ENCODE results near the gene NUP35.

NUP35 gene

GRCh38 chr2:183089192-183089851, 34.9 kb upstream of the NUP35 start:
- Histone ChIP-seq H3K27me3 (replicated peaks in 2 of 5; ENCODE audit: control insufficient read depth in 4 of 5, insufficient read depth in 5 of 5, low read length in 4 of 5) (no peaks in the 10 kb centered on the region), H3K9me3 (ENCODE audit: control extremely low read depth in 1 of 5, control insufficient read depth in 4 of 5, insufficient read depth in 2 of 5, low read depth in 1 of 5, low read length in 4 of 5) (no peaks in the 10 kb centered on the region), H3K4me3 (ENCODE audit: control insufficient read depth in 1 of 7, extremely low read depth in 1 of 7, insufficient read depth in 4 of 7, low read depth in 2 of 7, low read length in 6 of 7) (no peak overlapping the region), H3K4me1 (ENCODE audit: control extremely low read depth in 1 of 4, control insufficient read depth in 4 of 4, insufficient read depth in 4 of 4, low read length in 3 of 4) (no peaks in the 10 kb centered on the region), H3K36me3 (ENCODE audit: control insufficient read depth in 4 of 4, insufficient read depth in 4 of 4, low read length in 3 of 4) (peaks cover 0 to 8% (median 1%) of the 10 kb centered on the region in 4 experiments), H3K27ac (ENCODE audit: insufficient read depth in 1 of 2, low read depth in 1 of 2, low read length in 2 of 2, poor library complexity in 1 of 2, severe bottlenecking in 2 of 2) (no peak overlapping the region)
- CTCF ChIA-PET: interaction anchor here (0.7 kb wide), 1 partner anchor 550 kb away, joined by 3 read pairs; no protein-coding TSS in a partner anchor
- 100% methylated on average over 2 of the region's 6 CpGs for WGBS (ENCODE audit: insufficient coverage)
- no peak for DNase-seq
- POLR2A ChIA-PET: interaction anchor here (1.3 kb wide), 1 partner anchor 10 kb away, joined by 4 read pairs; no protein-coding TSS in a partner anchor

- no peaks in the 10 kb centered on the region for H3K27me3 ChIP-seq (replicated peaks in 2 of 5; ENCODE audit: control insufficient read depth in 4 of 5, insufficient read depth in 5 of 5, low read length in 4 of 5)
- no peaks in the 10 kb centered on the region for H3K4me1 ChIP-seq (ENCODE audit: control extremely low read depth in 1 of 4, control insufficient read depth in 4 of 4, insufficient read depth in 4 of 4, low read length in 3 of 4)
- ChIA-PET CTCF (no interaction called here), POLR2A (no interaction called here)
- H3K9me3 ChIP-seq (ENCODE audit: control extremely low read depth in 1 of 5, control insufficient read depth in 4 of 5, insufficient read depth in 2 of 5, low read depth in 1 of 5, low read length in 4 of 5): no peaks in the 10 kb centered on the region
- H3K4me3 ChIP-seq (ENCODE audit: control insufficient read depth in 1 of 7, extremely low read depth in 1 of 7, insufficient read depth in 4 of 7, low read depth in 2 of 7, low read length in 6 of 7): no peak overlapping the region
- 100% methylated on average over 5 of the region's 7 CpGs for whole genome bisulfite sequencing (ENCODE audit: insufficient coverage)
- H3K36me3 ChIP-seq (ENCODE audit: control insufficient read depth in 4 of 4, insufficient read depth in 4 of 4, low read length in 3 of 4): peaks cover 0 to 8% (median 3%) of the 10 kb centered on the region in 4 experiments
- no peak for DNase-seq
- H3K27ac ChIP-seq (ENCODE audit: insufficient read depth in 1 of 2, low read depth in 1 of 2, low read length in 2 of 2, poor library complexity in 1 of 2, severe bottlenecking in 2 of 2): no peak overlapping the region
These were observed 32.8 kb upstream of the NUP35 start for GRCh38 chr2:183091318-183091953.

GRCh38 chr2:183091954-183092345, 32.3 kb upstream of the NUP35 start:
- H3K4me3 ChIP-seq (ENCODE audit: control insufficient read depth in 1 of 7, extremely low read depth in 1 of 7, insufficient read depth in 4 of 7, low read depth in 2 of 7, low read length in 6 of 7): no peak overlapping the region
- WGBS (ENCODE audit: insufficient coverage): no CpG with 5 or more reads among the region's 2 CpGs
- H3K27ac ChIP-seq (ENCODE audit: insufficient read depth in 1 of 2, low read depth in 1 of 2, low read length in 2 of 2, poor library complexity in 1 of 2, severe bottlenecking in 2 of 2): no peak overlapping the region
- H3K9me3 ChIP-seq (ENCODE audit: control extremely low read depth in 1 of 5, control insufficient read depth in 4 of 5, insufficient read depth in 2 of 5, low read depth in 1 of 5, low read length in 4 of 5): no peaks in the 10 kb centered on the region
- POLR2A ChIA-PET: no interaction called here
- no peaks in the 10 kb centered on the region for H3K4me1 ChIP-seq (ENCODE audit: control extremely low read depth in 1 of 4, control insufficient read depth in 4 of 4, insufficient read depth in 4 of 4, low read length in 3 of 4)
- no peaks in the 10 kb centered on the region for H3K27me3 ChIP-seq (replicated peaks in 2 of 5; ENCODE audit: control insufficient read depth in 4 of 5, insufficient read depth in 5 of 5, low read length in 4 of 5)
- H3K36me3 ChIP-seq (ENCODE audit: control insufficient read depth in 4 of 4, insufficient read depth in 4 of 4, low read length in 3 of 4): peaks cover 0 to 8% (median 3%) of the 10 kb centered on the region in 4 experiments
- CTCF ChIA-PET: no interaction called here
- DNase-seq: no peak

- DNase-seq: no peak
These were observed 30.2 kb upstream of the NUP35 start for GRCh38 chr2:183093857-183094657.

GRCh38 chr2:183105402-183106134, 18.7 kb upstream of the NUP35 start:
- 75% methylated on average over 4 of the region's 4 CpGs for WGBS (ENCODE audit: insufficient coverage)
- CTCF ChIA-PET: no interaction called here
- H3K4me1 ChIP-seq (ENCODE audit: control extremely low read depth in 1 of 4, control insufficient read depth in 4 of 4, insufficient read depth in 4 of 4, low read length in 3 of 4): no peaks in the 10 kb centered on the region
- no peak overlapping the region for H3K4me3 ChIP-seq (ENCODE audit: control insufficient read depth in 1 of 7, extremely low read depth in 1 of 7, insufficient read depth in 4 of 7, low read depth in 2 of 7, low read length in 6 of 7)
- H3K27ac ChIP-seq (ENCODE audit: insufficient read depth in 1 of 2, low read depth in 1 of 2, low read length in 2 of 2, poor library complexity in 1 of 2, severe bottlenecking in 2 of 2): no peak overlapping the region
- no peaks in the 10 kb centered on the region for H3K27me3 ChIP-seq (replicated peaks in 2 of 5; ENCODE audit: control insufficient read depth in 4 of 5, insufficient read depth in 5 of 5, low read length in 4 of 5)
- no peaks in the 10 kb centered on the region for H3K9me3 ChIP-seq (ENCODE audit: control extremely low read depth in 1 of 5, control insufficient read depth in 4 of 5, insufficient read depth in 2 of 5, low read depth in 1 of 5, low read length in 4 of 5)
- no peak for DNase-seq
- H3K36me3 ChIP-seq (ENCODE audit: control insufficient read depth in 4 of 4, insufficient read depth in 4 of 4, low read length in 3 of 4): no peaks in the 10 kb centered on the region
- POLR2A ChIA-PET: no interaction called here

More at GRCh38 chr2:183093857-183094657, 30.2 kb upstream of the NUP35 start:
- Histone ChIP-seq H3K27ac (ENCODE audit: insufficient read depth in 1 of 2, low read depth in 1 of 2, low read length in 2 of 2, poor library complexity in 1 of 2, severe bottlenecking in 2 of 2) (no peak overlapping the region), H3K36me3 (ENCODE audit: control insufficient read depth in 4 of 4, insufficient read depth in 4 of 4, low read length in 3 of 4) (peaks cover 0 to 3% (median 1%) of the 10 kb centered on the region in 4 experiments), H3K27me3 (replicated peaks in 2 of 5; ENCODE audit: control insufficient read depth in 4 of 5, insufficient read depth in 5 of 5, low read length in 4 of 5) (no peaks in the 10 kb centered on the region), H3K9me3 (ENCODE audit: control extremely low read depth in 1 of 5, control insufficient read depth in 4 of 5, insufficient read depth in 2 of 5, low read depth in 1 of 5, low read length in 4 of 5) (no peaks in the 10 kb centered on the region), H3K4me1 (ENCODE audit: control extremely low read depth in 1 of 4, control insufficient read depth in 4 of 4, insufficient read depth in 4 of 4, low read length in 3 of 4) (no peaks in the 10 kb centered on the region), H3K4me3 (ENCODE audit: control insufficient read depth in 1 of 7, extremely low read depth in 1 of 7, insufficient read depth in 4 of 7, low read depth in 2 of 7, low read length in 6 of 7) (no peak overlapping the region)
- ChIA-PET CTCF (interaction anchor here (1.8 kb wide), 1 partner anchor 427 kb away, joined by 4 read pairs; no protein-coding TSS in a partner anchor), POLR2A (no interaction called here)
- WGBS (ENCODE audit: insufficient coverage): no CpG with 5 or more reads among the region's 2 CpGs

- Histone ChIP-seq H3K4me3 (ENCODE audit: control insufficient read depth in 1 of 7, extremely low read depth in 1 of 7, insufficient read depth in 4 of 7, low read depth in 2 of 7, low read length in 6 of 7) (no peak overlapping the region), H3K27ac (ENCODE audit: insufficient read depth in 1 of 2, low read depth in 1 of 2, low read length in 2 of 2, poor library complexity in 1 of 2, severe bottlenecking in 2 of 2) (no peak overlapping the region), H3K9me3 (ENCODE audit: control extremely low read depth in 1 of 5, control insufficient read depth in 4 of 5, insufficient read depth in 2 of 5, low read depth in 1 of 5, low read length in 4 of 5) (no peaks in the 10 kb centered on the region), H3K36me3 (ENCODE audit: control insufficient read depth in 4 of 4, insufficient read depth in 4 of 4, low read length in 3 of 4) (no peaks in the 10 kb centered on the region), H3K27me3 (replicated peaks in 2 of 5; ENCODE audit: control insufficient read depth in 4 of 5, insufficient read depth in 5 of 5, low read length in 4 of 5) (no peaks in the 10 kb centered on the region), H3K4me1 (ENCODE audit: control extremely low read depth in 1 of 4, control insufficient read depth in 4 of 4, insufficient read depth in 4 of 4, low read length in 3 of 4) (no peaks in the 10 kb centered on the region)
- CTCF ChIA-PET: no interaction called here
- POLR2A ChIA-PET: no interaction called here
- WGBS (ENCODE audit: insufficient coverage): no CpG with 5 or more reads among the region's 3 CpGs
- DNase-seq: peak in 2 of 3 donors; percentile 45 to 77
These were observed 11.7 kb upstream of the NUP35 start for GRCh38 chr2:183112577-183112976.
